ENCODE data around the gene HLA-DOA. TPM values are rescaled to one million over a fixed set of nuclear protein-coding genes. Genes with fewer than 3 reads are reported as not detected.
A peak's percentile ranks its signal among the peaks of the same experiment; 100 is the strongest.

HLA-DOA gene
- polyA plus RNA-seq, 4 donors = 0.22 to 7.2 (median 3.3) TPM

DNA sequence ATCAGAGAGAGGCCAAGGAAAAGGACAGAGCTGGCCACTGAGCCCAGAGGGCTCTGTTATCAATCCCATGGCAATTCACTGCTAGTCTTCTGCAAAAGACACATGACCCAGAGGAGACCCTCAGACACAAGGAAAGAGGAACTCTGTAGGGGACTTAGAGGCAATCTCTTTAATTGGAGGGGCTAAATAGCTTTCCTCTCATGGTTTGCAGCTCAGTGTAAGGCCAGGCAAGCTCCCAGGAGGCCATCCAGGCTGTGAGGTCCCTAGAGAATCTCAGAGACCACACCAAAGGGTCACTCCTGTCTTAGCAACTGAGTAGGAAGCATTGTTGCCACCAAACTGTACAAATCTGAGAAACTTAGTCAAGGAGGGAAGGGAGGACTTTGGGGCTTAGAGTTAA lies 10.0 kb upstream of the HLA-DOA start:
- no peak overlapping the region for H3K4me3 ChIP-seq (ENCODE audit: low read depth in 1 of 3, low read length in 3 of 3)
- FAIRE-seq (no peak), DNase-seq (no peak)
- H3K27ac ChIP-seq (ENCODE audit: low read depth in 1 of 3, low read length in 2 of 3) = peak overlapping the region; percentile 17 to 73 (median 25)
- no peaks in the 10 kb centered on the region for H3K4me1 ChIP-seq (ENCODE audit: control insufficient read depth in 3 of 3, insufficient read depth in 2 of 3, low read depth in 1 of 3, low read length in 2 of 3)
- peaks cover 0 to 17% (median 0%) of the 10 kb centered on the region in 3 donors for H3K27me3 ChIP-seq (ENCODE audit: control insufficient read depth in 3 of 3, insufficient read depth in 3 of 3, low read length in 3 of 3)
- H3K36me3 ChIP-seq (ENCODE audit: control insufficient read depth in 3 of 3, insufficient read depth in 2 of 3, low read depth in 1 of 3, low read length in 3 of 3) = no peaks in the 10 kb centered on the region
- no peaks in the 10 kb centered on the region for H3K9me3 ChIP-seq (ENCODE audit: control insufficient read depth in 2 of 2, insufficient read depth in 1 of 2, low read depth in 1 of 2, low read length in 1 of 2)

GRCh38 chr6:33018904-33019303 lies 9.5 kb upstream of the HLA-DOA start:
- H3K4me3 ChIP-seq (ENCODE audit: low read depth in 1 of 3, low read length in 3 of 3) = no peak overlapping the region
- no peaks in the 10 kb centered on the region for H3K36me3 ChIP-seq (ENCODE audit: control insufficient read depth in 3 of 3, insufficient read depth in 2 of 3, low read depth in 1 of 3, low read length in 3 of 3)
- WGBS, 3 donors = 1 to 3% (median 2%) methylated on average over 6 of the region's 6 CpGs
- H3K27me3 ChIP-seq (ENCODE audit: control insufficient read depth in 3 of 3, insufficient read depth in 3 of 3, low read length in 3 of 3) = peaks cover 0 to 17% (median 0%) of the 10 kb centered on the region in 3 donors
- DNase-seq = peak; percentile 58 to 76
- peak overlapping the region in 2 of 3 donors; percentile 29 to 73 for H3K27ac ChIP-seq (ENCODE audit: low read depth in 1 of 3, low read length in 2 of 3)
- no peaks in the 10 kb centered on the region for H3K4me1 ChIP-seq (ENCODE audit: control insufficient read depth in 3 of 3, insufficient read depth in 2 of 3, low read depth in 1 of 3, low read length in 2 of 3)
- H3K9me3 ChIP-seq (ENCODE audit: control insufficient read depth in 2 of 2, insufficient read depth in 1 of 2, low read depth in 1 of 2, low read length in 1 of 2) = no peaks in the 10 kb centered on the region
- no peak for FAIRE-seq

DNA sequence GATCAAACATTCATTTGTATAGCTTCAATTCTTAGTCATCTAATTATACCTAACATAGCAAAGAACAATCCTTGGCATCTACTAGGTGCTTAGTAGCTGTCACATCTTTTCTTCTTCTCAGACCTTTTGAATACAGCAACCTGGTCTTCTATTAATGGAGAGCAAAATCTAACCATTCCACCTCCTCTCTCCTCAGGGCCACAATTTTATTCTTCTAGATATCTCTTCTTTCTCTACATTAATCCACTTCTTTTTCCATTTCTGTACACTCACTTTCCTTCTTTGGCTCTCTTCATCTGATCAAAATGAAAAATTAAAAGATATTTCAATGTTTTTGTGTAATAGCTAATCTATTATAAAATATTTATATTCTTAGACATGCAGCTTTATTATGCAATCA lies 9.0 kb upstream of the HLA-DOA start:
- peak overlapping the region in 2 of 3 donors; percentile 29 to 67 for H3K27ac ChIP-seq (ENCODE audit: low read depth in 1 of 3, low read length in 2 of 3)
- no peaks in the 10 kb centered on the region for H3K9me3 ChIP-seq (ENCODE audit: control insufficient read depth in 2 of 2, insufficient read depth in 1 of 2, low read depth in 1 of 2, low read length in 1 of 2)
- H3K4me1 ChIP-seq (ENCODE audit: control insufficient read depth in 3 of 3, insufficient read depth in 2 of 3, low read depth in 1 of 3, low read length in 2 of 3) = no peaks in the 10 kb centered on the region
- no peak overlapping the region for H3K4me3 ChIP-seq (ENCODE audit: low read depth in 1 of 3, low read length in 3 of 3)
- DNase-seq (no peak), FAIRE-seq (no peak)
- H3K27me3 ChIP-seq (ENCODE audit: control insufficient read depth in 3 of 3, insufficient read depth in 3 of 3, low read length in 3 of 3) = peaks cover 0 to 17% (median 0%) of the 10 kb centered on the region in 3 donors
- H3K36me3 ChIP-seq (ENCODE audit: control insufficient read depth in 3 of 3, insufficient read depth in 2 of 3, low read depth in 1 of 3, low read length in 3 of 3) = no peaks in the 10 kb centered on the region

GRCh38 chr6:33017694-33018353 lies 8.4 kb upstream of the HLA-DOA start:
- Histone ChIP-seq H3K27ac (ENCODE audit: low read depth in 1 of 3, low read length in 2 of 3) (peak overlapping the region in 1 of 3 donors; percentile 67), H3K27me3 (ENCODE audit: control insufficient read depth in 3 of 3, insufficient read depth in 3 of 3, low read length in 3 of 3) (peaks cover 0 to 17% (median 0%) of the 10 kb centered on the region in 3 donors), H3K9me3 (ENCODE audit: control insufficient read depth in 2 of 2, insufficient read depth in 1 of 2, low read depth in 1 of 2, low read length in 1 of 2) (no peaks in the 10 kb centered on the region), H3K4me1 (ENCODE audit: control insufficient read depth in 3 of 3, insufficient read depth in 2 of 3, low read depth in 1 of 3, low read length in 2 of 3) (no peaks in the 10 kb centered on the region), H3K4me3 (ENCODE audit: low read depth in 1 of 3, low read length in 3 of 3) (no peak overlapping the region), H3K36me3 (ENCODE audit: control insufficient read depth in 3 of 3, insufficient read depth in 2 of 3, low read depth in 1 of 3, low read length in 3 of 3) (no peaks in the 10 kb centered on the region)
- 83 to 94% (median 87%) methylated on average over 3 of the region's 3 CpGs for WGBS, 3 donors
- FAIRE-seq (no peak), DNase-seq (no peak)

GRCh38 chr6:33017018-33017417 lies 7.6 kb upstream of the HLA-DOA start:
- FAIRE-seq = no peak

GRCh38 chr6:33015798-33016197 lies 6.4 kb upstream of the HLA-DOA start:
- Histone ChIP-seq H3K4me3 (ENCODE audit: low read depth in 1 of 3, low read length in 3 of 3) (no peak overlapping the region), H3K27ac (ENCODE audit: low read depth in 1 of 3, low read length in 2 of 3) (no peak overlapping the region), H3K4me1 (ENCODE audit: control insufficient read depth in 3 of 3, insufficient read depth in 2 of 3, low read depth in 1 of 3, low read length in 2 of 3) (no peaks in the 10 kb centered on the region), H3K36me3 (ENCODE audit: control insufficient read depth in 3 of 3, insufficient read depth in 2 of 3, low read depth in 1 of 3, low read length in 3 of 3) (no peaks in the 10 kb centered on the region), H3K9me3 (ENCODE audit: control insufficient read depth in 2 of 2, insufficient read depth in 1 of 2, low read depth in 1 of 2, low read length in 1 of 2) (no peaks in the 10 kb centered on the region), H3K27me3 (ENCODE audit: control insufficient read depth in 3 of 3, insufficient read depth in 3 of 3, low read length in 3 of 3) (peaks cover 0 to 24% (median 0%) of the 10 kb centered on the region in 3 donors)
- DNase-seq = no peak
- FAIRE-seq = no peak
- WGBS, 3 donors = 78 to 79% (median 78%) methylated on average over 11 of the region's 11 CpGs

More at GRCh38 chr6:33017018-33017417, 7.6 kb upstream of the HLA-DOA start:
- no peak for DNase-seq
- Histone ChIP-seq H3K36me3 (ENCODE audit: control insufficient read depth in 3 of 3, insufficient read depth in 2 of 3, low read depth in 1 of 3, low read length in 3 of 3) (no peaks in the 10 kb centered on the region), H3K4me1 (ENCODE audit: control insufficient read depth in 3 of 3, insufficient read depth in 2 of 3, low read depth in 1 of 3, low read length in 2 of 3) (no peaks in the 10 kb centered on the region), H3K27me3 (ENCODE audit: control insufficient read depth in 3 of 3, insufficient read depth in 3 of 3, low read length in 3 of 3) (peaks cover 0 to 18% (median 0%) of the 10 kb centered on the region in 3 donors), H3K9me3 (ENCODE audit: control insufficient read depth in 2 of 2, insufficient read depth in 1 of 2, low read depth in 1 of 2, low read length in 1 of 2) (no peaks in the 10 kb centered on the region), H3K27ac (ENCODE audit: low read depth in 1 of 3, low read length in 2 of 3) (no peak overlapping the region), H3K4me3 (ENCODE audit: low read depth in 1 of 3, low read length in 3 of 3) (no peak overlapping the region)
- WGBS, 3 donors = 68 to 72% (median 71%) methylated on average over 4 of the region's 4 CpGs

- WGBS, 3 donors = 21 to 30% (median 28%) methylated on average over 6 of the region's 6 CpGs
- Histone ChIP-seq H3K4me1 (ENCODE audit: control insufficient read depth in 3 of 3, insufficient read depth in 2 of 3, low read depth in 1 of 3, low read length in 2 of 3) (no peaks in the 10 kb centered on the region), H3K36me3 (ENCODE audit: control insufficient read depth in 3 of 3, insufficient read depth in 2 of 3, low read depth in 1 of 3, low read length in 3 of 3) (no peaks in the 10 kb centered on the region), H3K9me3 (ENCODE audit: control insufficient read depth in 2 of 2, insufficient read depth in 1 of 2, low read depth in 1 of 2, low read length in 1 of 2) (no peaks in the 10 kb centered on the region), H3K4me3 (ENCODE audit: low read depth in 1 of 3, low read length in 3 of 3) (no peak overlapping the region), H3K27ac (ENCODE audit: low read depth in 1 of 3, low read length in 2 of 3) (no peak overlapping the region), H3K27me3 (ENCODE audit: control insufficient read depth in 3 of 3, insufficient read depth in 3 of 3, low read length in 3 of 3) (peaks cover 0 to 32% (median 0%) of the 10 kb centered on the region in 3 donors)
- DNase-seq (peak; percentile 82 to 83), FAIRE-seq (no peak)
Measured at GRCh38 chr6:33014841-33015634, 5.6 kb upstream of the HLA-DOA start.

GRCh38 chr6:33013608-33014007 lies 4.2 kb upstream of the HLA-DOA start:
- no peak overlapping the region for H3K27ac ChIP-seq (ENCODE audit: low read depth in 1 of 3, low read length in 2 of 3)
- H3K9me3 ChIP-seq (ENCODE audit: control insufficient read depth in 2 of 2, insufficient read depth in 1 of 2, low read depth in 1 of 2, low read length in 1 of 2) = no peaks in the 10 kb centered on the region
- DNase-seq = no peak
- H3K4me1 ChIP-seq (ENCODE audit: control insufficient read depth in 3 of 3, insufficient read depth in 2 of 3, low read depth in 1 of 3, low read length in 2 of 3) = no peaks in the 10 kb centered on the region
- peaks cover 0 to 45% (median 0%) of the 10 kb centered on the region in 3 donors for H3K27me3 ChIP-seq (ENCODE audit: control insufficient read depth in 3 of 3, insufficient read depth in 3 of 3, low read length in 3 of 3)
- FAIRE-seq = no peak
- 40 to 48% (median 47%) methylated on average over 4 of the region's 4 CpGs for WGBS, 3 donors
- H3K36me3 ChIP-seq (ENCODE audit: control insufficient read depth in 3 of 3, insufficient read depth in 2 of 3, low read depth in 1 of 3, low read length in 3 of 3) = no peaks in the 10 kb centered on the region
- no peak overlapping the region for H3K4me3 ChIP-seq (ENCODE audit: low read depth in 1 of 3, low read length in 3 of 3)

Measured in small intestine (tissue), 7 donors.